Eye (tissue), 1 donor: ENCODE measurements around the gene SPATA31A7.
"Not testable (repeated sequence)": the region's sequence is repeated elsewhere in the genome, so short reads cannot be mapped to it uniquely, and the experiment has no call there.

Experiments
- DNase-seq: peaks from one replicate; pipeline ENCODE4 v3.0.0-alpha.2; 2015

SPATA31A7 gene

DNA sequence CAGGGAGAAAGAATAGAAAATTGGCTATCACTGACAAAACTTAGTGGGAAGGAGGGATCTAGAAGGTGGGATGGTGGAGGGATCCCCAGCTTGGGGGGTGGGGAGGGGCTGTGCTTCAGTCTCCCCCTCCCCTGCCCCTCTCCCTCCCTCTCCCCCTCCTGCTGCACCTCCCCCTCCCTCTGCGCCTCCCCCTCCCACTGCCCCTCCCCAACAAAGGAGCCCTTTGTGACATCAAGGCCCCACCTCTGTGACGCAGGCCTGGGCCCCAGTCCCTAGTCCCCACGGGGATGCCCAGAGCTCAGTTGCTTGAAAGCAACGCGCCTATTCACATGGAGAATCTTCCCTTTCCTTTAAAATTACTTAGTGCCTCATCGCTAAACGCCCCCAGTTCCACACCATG lies at the start of gene SPATA31A7:
Gene SPATA31A7, plus strand, starts transcription at position 301 of the 400 bp plus-strand sequence. Its CDS starts 29 bp downstream, at position 330.
- DNase-seq, result not testable (repeated sequence)

DNA sequence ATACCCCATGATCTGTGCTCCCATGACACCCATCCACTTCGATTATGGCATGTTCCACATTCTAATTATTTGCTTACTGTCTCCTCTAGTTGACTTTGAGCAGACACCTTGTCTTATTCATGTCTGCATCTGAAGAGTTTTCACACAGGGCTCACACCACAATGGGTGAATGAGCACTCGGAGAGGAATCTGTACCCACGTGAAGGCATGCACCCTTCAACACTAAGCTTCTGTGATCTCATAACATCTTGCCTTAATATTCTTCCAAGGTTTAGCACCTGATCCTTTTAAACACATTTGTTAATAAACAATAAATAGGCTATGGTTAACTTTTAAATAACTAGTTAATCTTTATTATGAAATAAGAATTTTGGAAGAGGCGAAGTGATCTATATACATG lies 36.6 kb downstream of the SPATA31A7 start:
- not testable (repeated sequence) for DNase-seq
